GM10266 (cell line): Measurements from ENCODE around the gene SUV39H2.
A peak's percentile ranks its signal among the peaks of the same experiment; 100 is the strongest.
"Not testable (repeated sequence)": the region's sequence is repeated elsewhere in the genome, so short reads cannot be mapped to it uniquely, and the experiment has no call there.

Experiments
- DNase-seq: peaks from one replicate; pipeline ENCODE4 v3.0.0; 2012; ENCODE audit errors: extremely low spot score
- CTCF ChIP-seq: IDR thresholded peaks from 2 replicates; pipeline ENCODE4 v1.5.1; 2012; ENCODE audit warnings: mild to moderate bottlenecking, low read depth; ENCODE audit not compliant: control insufficient read depth, insufficient read depth; ENCODE audit errors: missing control alignments

SUV39H2 gene

GRCh38 chr10:14859043-14859442, 19.6 kb upstream of the SUV39H2 start:
- DNase-seq: no peak
- TF ChIP-seq CTCF: no peak

GRCh38 chr10:14859775-14860174, 18.9 kb upstream of the SUV39H2 start:
- DNase-seq: no peak
- TF ChIP-seq CTCF: no peak

- no peak for TF ChIP-seq CTCF
- DNase-seq: no peak
Observed at GRCh38 chr10:14860791-14861190, 17.9 kb upstream of the SUV39H2 start.

- not testable (repeated sequence) for DNase-seq
Observed at GRCh38 chr10:14864466-14864865, 14.2 kb upstream of the SUV39H2 start.

- not testable (repeated sequence) for DNase-seq
Observed at GRCh38 chr10:14864871-14865270, 13.8 kb upstream of the SUV39H2 start.

GRCh38 chr10:14873090-14873760, 5.4 kb upstream of the SUV39H2 start:
- no peak for TF ChIP-seq CTCF
- DNase-seq: peak; percentile 33

GRCh38 chr10:14875941-14876340, 2.7 kb upstream of the SUV39H2 start:
- TF ChIP-seq CTCF: no peak
- no peak for DNase-seq

- TF ChIP-seq CTCF: no peak
- DNase-seq: no peak
Observed at GRCh38 chr10:14876764-14877163, 1.9 kb upstream of the SUV39H2 start.
